ENCODE measurements around the gene U2AF1L4. TPM values are rescaled to one million over a fixed set of nuclear protein-coding genes. Genes with fewer than 3 reads are reported as not detected.

The U2AF1L4 gene
- total RNA-seq, 2 experiments from 2014 or later: 24.9 to 26.6 TPM

DNA sequence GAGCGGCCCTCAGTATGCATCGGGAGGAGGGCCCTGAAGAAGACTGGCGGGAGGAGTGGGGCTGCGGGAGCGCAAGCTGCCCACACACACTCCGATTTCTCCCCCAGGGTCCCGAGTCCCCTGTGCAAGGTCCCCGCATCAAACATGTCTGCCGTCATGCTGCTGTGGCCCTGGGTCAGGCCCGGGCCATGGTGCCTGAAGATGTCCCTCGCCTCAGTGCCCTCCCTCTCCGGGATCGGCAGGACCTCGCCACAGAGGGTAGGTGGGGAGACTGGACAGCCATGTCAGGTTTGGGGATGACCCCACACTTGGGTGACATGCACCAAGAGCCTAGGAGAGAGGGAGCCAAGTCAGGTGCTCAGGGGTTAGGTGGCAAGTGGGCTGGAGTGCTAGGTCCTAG lies 22.8 kb downstream of the U2AF1L4 start:
- CTCF ChIA-PET: no interaction called here

GRCh38 chr19:35721374-35721773 lies 23.8 kb downstream of the U2AF1L4 start:
- POLR2A ChIA-PET: interaction anchor here (0.6 to 2.8 kb wide), 5 partner anchors 8 to 157 kb away, joined by 3 to 10 read pairs (median 3); no protein-coding TSS in a partner anchor
- CTCF ChIA-PET: no interaction called here

More for the DNA sequence above, 22.8 kb downstream of the U2AF1L4 start:
- POLR2A ChIA-PET: interaction anchor here (2.8 kb wide), 1 partner anchor 17 kb away, joined by 10 read pairs; no protein-coding TSS in a partner anchor

GRCh38 chr19:35720648-35721047 lies 24.6 kb downstream of the U2AF1L4 start:
- ChIA-PET POLR2A (interaction anchor here (0.6 to 2.8 kb wide), 3 partner anchors 12 to 19 kb away, joined by 3 to 10 read pairs (median 4); no protein-coding TSS in a partner anchor), CTCF (interaction anchor here (0.8 to 2.5 kb wide), 3 partner anchors 20 to 99 kb away, joined by 5 to 11 read pairs (median 6); no protein-coding TSS in a partner anchor)

GRCh38 chr19:35720163-35720524 lies 25.1 kb downstream of the U2AF1L4 start:
- CTCF ChIA-PET: interaction anchor here (0.8 to 2.5 kb wide), 3 partner anchors 21 to 100 kb away, joined by 5 to 11 read pairs (median 6); no protein-coding TSS in a partner anchor
- POLR2A ChIA-PET: interaction anchor here (0.6 to 2.8 kb wide), 2 partner anchors 13 to 20 kb away, joined by 3 to 10 read pairs; no protein-coding TSS in a partner anchor

DNA sequence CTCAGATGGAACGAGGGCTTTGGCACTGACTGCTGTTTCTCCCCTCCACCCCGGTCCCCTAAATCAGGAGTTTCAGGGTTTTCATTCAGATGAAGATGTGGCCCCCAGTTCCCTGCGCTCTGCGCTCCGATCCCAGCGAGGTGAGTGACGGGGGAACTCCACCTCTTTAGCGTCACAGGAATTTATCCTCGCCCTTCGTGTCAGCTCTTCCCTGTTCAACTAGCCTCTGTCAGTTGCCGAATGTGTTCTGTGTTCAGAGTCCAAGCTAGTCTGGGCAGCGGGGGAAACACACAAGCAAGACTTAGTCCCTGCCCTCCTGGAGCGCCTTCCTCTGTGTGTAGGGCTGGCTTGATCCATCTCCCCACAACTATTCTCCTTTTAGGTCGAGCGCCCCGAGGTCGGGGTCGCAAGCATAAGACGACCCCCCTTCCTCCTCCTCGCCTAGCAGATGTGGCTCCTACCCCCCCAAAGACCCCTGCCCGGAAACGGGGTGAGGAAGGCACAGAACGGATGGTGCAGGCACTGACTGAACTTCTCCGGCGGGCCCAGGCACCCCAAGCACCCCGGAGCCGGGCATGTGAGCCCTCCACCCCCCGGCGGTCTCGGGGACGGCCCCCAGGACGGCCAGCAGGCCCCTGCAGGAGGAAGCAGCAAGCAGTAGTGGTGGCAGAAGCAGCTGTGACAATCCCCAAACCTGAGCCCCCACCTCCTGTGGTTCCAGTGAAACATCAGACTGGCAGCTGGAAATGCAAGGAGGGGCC lies 25.6 kb downstream of the U2AF1L4 start:
- POLR2A ChIA-PET: interaction anchor here (0.5 to 2.8 kb wide), 10 partner anchors 10 to 71 kb away, joined by 3 to 11 read pairs (median 5); partner anchors contain the start of genes COX6B1, PSENEN and U2AF1L4
- CTCF ChIA-PET: interaction anchor here (1.1 to 2.5 kb wide), 5 partner anchors 18 to 100 kb away, joined by 5 to 11 read pairs (median 5); no protein-coding TSS in a partner anchor

DNA sequence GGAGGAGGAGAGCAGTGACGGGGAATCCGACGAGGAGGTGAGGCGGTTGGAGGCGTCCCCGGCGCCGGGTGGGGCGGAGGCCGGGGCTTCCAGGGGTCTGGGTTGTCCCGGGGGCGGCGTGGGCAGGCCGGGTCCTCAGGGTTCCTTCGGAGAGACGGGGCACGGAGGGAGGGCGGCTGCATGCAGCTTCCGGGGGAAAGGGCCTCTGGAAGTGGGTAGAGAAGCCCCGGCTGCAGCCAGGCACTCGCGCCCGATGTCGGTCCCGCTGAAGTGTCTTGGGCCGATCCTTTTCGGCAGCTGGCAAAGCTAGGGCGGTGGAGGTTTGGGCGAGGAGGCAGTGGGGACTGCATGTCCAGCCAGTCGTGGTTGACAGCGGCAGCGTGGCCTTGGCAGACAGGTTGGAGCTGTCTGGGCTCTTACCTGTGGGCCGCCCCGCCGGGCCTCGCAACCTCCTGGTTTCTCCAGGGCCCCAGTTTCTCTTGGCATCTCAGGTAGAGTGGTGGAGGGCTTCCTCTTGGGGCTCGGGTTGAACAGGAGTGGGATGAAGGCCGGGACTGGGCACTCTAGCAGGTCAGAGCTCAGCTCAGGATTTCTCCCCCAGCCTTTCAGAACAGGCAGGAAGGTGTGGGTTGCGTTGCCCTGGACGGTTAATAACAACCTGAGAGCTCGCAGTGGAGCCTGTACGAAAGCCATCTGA lies 26.7 kb downstream of the U2AF1L4 start:
- CTCF ChIA-PET: interaction anchor here (1.1 to 2.5 kb wide), 4 partner anchors 17 to 101 kb away, joined by 5 to 11 read pairs (median 6); no protein-coding TSS in a partner anchor

GRCh38 chr19:35717665-35718344 lies 27.4 kb downstream of the U2AF1L4 start, which contains the start of gene KMT2B:
Gene KMT2B, plus strand, starts transcription at chr19:35718003. Its CDS starts 16 bp downstream, at chr19:35718019.
- CTCF ChIA-PET: interaction anchor here (1.1 to 2.1 kb wide), 2 partner anchors 16 to 22 kb away, joined by 5 to 7 read pairs; no protein-coding TSS in a partner anchor
- POLR2A ChIA-PET: interaction anchor here (1.4 to 1.8 kb wide), 4 partner anchors 19 to 70 kb away, joined by 4 to 11 read pairs (median 5); partner anchors contain the start of genes COX6B1, PSENEN and U2AF1L4

More for the DNA sequence above, 26.7 kb downstream of the U2AF1L4 start:
- POLR2A ChIA-PET: interaction anchor here (0.5 to 1.8 kb wide), 10 partner anchors 8 to 180 kb away, joined by 3 to 11 read pairs (median 4); partner anchors contain the start of genes COX6B1, PSENEN and U2AF1L4

DNA sequence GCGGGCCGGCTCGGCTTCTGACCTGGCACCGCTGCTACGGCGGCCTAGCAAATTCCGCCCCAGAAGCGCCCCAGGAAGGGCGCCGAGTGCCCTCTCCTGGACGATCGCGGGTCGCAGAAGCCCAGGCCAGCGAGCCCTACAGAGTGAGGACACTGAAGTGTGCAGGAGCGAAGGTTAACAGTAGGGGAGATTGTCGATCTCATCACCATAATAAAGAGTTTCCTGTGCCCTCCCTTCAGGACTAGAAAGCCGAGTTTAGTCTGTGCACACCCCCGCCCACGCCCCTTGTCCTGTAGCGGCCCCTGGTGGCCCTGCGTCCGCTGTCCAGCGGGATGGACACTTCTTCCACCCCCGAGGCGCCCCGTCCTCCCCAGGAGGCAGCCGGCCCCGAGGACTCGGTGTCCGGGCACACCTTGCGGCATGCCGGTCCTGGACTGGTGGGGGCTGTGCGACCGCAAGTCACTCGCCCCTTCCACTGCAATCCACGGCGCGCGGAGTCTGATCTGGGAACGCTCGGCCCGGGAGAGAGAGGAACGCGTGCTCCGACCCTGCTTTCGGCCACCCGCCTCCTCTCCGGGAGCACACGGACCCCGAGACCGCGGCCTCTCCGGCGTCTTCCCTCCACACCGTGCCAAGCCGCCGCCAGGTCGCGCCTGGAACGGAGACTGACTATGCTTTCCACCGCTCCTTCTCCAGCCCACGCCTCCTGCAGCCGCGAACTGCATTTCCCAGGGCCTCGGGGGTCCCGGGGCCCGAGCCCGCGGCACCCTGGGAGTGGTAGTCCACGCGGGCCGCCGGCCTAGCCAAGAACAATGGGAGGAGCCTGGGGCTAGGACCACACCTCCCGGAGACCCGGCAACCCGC lies 28.2 kb downstream of the U2AF1L4 start:
- ChIA-PET CTCF (interaction anchor here (2.1 kb wide), 1 partner anchor 23 kb away, joined by 7 read pairs; no protein-coding TSS in a partner anchor), POLR2A (interaction anchor here (1.8 kb wide), 1 partner anchor 69 kb away, joined by 4 read pairs; the partner anchor contains the start of gene COX6B1)

DNA sequence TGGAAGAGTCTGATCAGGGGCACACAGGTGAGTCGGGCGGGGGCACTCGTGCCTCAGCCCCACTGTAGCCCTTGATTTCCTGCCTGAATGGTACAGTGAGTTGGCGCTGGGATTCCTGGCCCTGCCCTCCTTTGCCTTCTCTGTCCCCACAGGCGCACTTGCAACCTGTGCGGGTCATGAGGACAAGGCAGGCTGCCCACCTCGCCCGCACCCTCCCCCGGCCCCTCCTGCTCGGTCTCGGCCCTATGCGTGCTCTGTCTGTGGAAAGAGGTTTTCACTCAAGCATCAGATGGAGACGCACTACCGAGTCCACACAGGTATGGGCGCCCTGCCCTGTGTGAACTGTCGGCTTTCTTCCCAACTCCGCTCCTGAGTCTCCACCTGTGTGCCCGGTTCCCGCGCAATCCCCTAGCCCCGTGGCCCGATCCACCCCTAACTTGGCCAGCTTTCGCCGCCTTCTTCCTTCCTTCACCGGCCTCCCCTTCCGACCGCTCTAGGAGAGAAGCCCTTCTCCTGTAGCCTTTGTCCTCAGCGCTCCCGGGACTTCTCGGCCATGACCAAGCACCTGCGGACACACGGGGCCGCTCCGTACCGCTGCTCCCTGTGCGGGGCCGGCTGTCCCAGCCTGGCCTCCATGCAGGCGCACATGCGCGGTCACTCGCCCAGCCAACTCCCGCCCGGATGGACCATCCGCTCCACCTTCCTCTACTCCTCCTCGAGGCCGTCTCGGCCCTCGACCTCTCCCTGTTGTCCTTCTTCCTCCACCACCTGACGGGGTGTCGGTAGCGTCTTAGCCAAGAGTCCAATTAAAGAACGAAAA lies 29.0 kb downstream of the U2AF1L4 start:
- CTCF ChIA-PET: interaction anchor here (0.6 to 6.6 kb wide), 8 partner anchors 11 to 167 kb away, joined by 3 to 67 read pairs (median 4); partner anchors contain the start of gene ZBTB32
- POLR2A ChIA-PET: interaction anchor here (0.7 to 6.2 kb wide), 2 partner anchors 14 to 29 kb away, joined by 8 to 56 read pairs; no protein-coding TSS in a partner anchor

DNA sequence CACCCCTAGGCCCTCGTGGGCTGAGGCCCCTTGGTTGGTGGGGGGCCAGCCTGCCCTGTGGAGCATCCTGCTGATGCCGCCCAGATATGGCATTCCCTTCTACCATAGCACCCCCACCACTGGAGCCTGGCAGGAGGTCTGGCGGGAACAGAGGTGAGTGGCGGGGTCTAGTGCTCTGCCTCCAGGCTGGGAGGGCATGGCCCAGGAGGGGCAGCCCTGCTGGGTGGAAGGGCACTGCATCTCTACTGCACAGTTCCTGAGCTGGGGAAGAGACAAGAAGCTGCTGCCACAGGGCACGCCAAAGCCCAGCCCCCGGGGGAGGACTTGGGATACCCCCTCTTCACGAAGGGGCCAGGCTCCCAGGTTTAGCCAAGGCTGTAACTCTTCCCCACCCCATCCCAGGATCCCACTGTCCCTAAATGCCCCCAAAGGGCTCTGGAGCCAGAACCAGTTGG lies 29.8 kb downstream of the U2AF1L4 start:
- ChIA-PET POLR2A (interaction anchor here (0.7 to 6.2 kb wide), 2 partner anchors 13 to 29 kb away, joined by 8 to 56 read pairs; no protein-coding TSS in a partner anchor), CTCF (interaction anchor here (0.9 to 6.6 kb wide), 6 partner anchors 10 to 104 kb away, joined by 3 to 67 read pairs (median 4); partner anchors contain the start of gene ZBTB32)

DNA sequence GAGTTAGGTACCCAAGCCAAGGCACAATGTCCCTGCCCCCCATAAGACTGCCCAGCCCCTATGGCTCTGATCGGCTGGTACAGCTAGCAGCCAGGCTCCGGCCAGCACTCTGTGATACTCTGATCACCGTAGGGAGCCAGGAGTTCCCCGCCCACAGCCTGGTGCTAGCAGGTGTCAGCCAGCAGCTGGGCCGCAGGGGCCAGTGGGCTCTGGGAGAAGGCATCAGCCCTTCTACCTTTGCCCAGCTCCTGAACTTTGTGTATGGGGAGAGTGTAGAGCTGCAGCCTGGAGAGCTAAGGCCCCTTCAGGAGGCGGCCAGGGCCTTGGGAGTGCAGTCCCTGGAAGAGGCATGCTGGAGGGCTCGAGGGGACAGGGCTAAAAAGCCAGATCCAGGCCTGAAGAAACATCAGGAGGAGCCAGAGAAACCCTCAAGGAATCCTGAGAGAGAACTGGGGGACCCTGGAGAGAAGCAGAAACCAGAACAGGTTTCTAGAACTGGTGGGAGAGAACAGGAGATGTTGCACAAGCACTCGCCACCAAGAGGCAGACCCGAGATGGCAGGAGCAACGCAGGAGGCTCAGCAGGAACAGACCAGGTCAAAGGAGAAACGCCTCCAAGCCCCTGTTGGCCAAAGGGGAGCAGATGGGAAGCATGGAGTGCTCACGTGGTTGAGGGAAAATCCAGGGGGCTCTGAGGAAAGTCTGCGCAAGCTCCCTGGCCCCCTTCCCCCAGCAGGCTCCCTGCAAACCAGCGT lies 30.4 kb downstream of the U2AF1L4 start:
- POLR2A ChIA-PET: interaction anchor here (2.3 to 6.2 kb wide), 3 partner anchors 12 to 30 kb away, joined by 17 to 56 read pairs (median 26); partner anchors contain the start of genes PSENEN and U2AF1L4
- CTCF ChIA-PET: interaction anchor here (1.0 to 6.6 kb wide), 6 partner anchors 15 to 105 kb away, joined by 4 to 67 read pairs (median 10); partner anchors contain the start of gene ZBTB32

GRCh38 chr19:35713904-35714495 lies 31.2 kb downstream of the U2AF1L4 start:
- ChIA-PET CTCF (interaction anchor here (1.9 to 6.6 kb wide), 4 partner anchors 14 to 27 kb away, joined by 9 to 67 read pairs (median 22); partner anchors contain the start of gene ZBTB32), POLR2A (interaction anchor here (0.8 to 6.2 kb wide), 5 partner anchors 8 to 31 kb away, joined by 3 to 56 read pairs (median 17); partner anchors contain the start of genes PSENEN and U2AF1L4)

DNA sequence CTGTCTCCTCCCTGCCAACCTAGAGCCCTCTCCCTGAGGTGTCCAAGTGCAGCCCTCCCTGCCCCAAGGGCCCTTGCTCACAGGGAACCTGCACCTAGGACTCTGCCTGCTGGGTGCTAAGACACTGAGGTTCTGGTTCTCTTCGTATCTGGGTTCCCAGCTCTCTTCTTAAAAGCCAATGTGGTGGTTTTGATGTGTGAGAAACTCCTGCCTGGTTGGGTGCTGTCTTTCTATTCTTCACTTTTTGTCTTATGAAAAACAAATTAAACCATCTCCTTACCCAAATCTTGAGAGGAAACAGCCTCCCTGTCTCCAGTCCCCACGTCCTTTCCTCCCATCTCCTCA lies 31.7 kb downstream of the U2AF1L4 start:
- POLR2A ChIA-PET: interaction anchor here (0.8 to 6.2 kb wide), 6 partner anchors 8 to 366 kb away, joined by 3 to 56 read pairs (median 14); partner anchors contain the start of genes PSENEN and U2AF1L4
- CTCF ChIA-PET: interaction anchor here (1.1 to 6.6 kb wide), 6 partner anchors 13 to 192 kb away, joined by 3 to 67 read pairs (median 10); partner anchors contain the start of genes IGFLR1, LIN37 and ZBTB32
